HT-29 (cell line): ENCODE results near the gene C1orf35. TPM values are rescaled to one million over a fixed set of nuclear protein-coding genes. Genes with fewer than 3 reads are reported as not detected.
A peak's percentile ranks its signal among the peaks of the same experiment; 100 is the strongest.

ENCODE experiments used
- DNase-seq: peaks from one replicate; pipeline ENCODE4 v3.0.0-alpha.2; 2015; ENCODE audit warnings: low spot score
- total RNA-seq: library from RNA; depleted of rRNA; stranded (reverse); fragments of >200 nt; shearing (Covaris generic); gene quantifications from 2 replicates; pipeline ENCODE4 v1.2.3, GENCODE V29; 2014

Gene C1orf35
- total RNA-seq, 1 experiment from 2014 or later: 30.3 TPM

DNA sequence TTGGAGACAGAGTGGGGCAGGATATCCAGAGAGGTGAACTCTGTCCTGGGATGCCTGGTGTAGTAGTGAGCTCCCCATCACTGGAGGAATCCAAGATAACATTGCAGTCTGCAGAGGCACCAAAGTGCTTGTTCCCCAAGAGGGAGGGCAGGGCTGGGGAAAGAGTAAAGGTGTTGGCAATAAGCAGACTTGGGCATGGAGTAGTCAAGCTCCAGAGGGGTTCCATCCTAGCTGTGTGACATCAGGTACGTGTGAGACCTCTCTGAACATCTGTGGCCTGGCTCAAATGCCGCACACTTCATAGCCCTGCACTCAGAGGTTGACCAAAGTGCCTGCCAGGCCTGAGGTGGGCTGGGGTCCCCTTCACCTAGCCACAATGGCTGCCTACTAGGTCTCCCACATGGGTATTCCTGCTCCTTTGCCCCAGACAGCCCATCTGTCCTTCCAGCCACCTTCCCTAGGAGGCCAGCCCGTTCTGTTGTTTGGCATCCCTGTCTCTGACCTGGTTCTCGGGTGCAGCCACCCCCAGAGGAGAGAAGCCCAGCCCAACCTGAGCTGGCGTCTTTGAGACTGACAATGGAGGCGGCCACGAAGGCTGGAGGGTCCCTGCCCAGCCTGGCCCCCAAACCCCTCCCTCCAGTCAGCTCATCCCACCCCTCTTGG is 23.4 kb downstream of the C1orf35 start:
- DNase-seq: no peak

DNA sequence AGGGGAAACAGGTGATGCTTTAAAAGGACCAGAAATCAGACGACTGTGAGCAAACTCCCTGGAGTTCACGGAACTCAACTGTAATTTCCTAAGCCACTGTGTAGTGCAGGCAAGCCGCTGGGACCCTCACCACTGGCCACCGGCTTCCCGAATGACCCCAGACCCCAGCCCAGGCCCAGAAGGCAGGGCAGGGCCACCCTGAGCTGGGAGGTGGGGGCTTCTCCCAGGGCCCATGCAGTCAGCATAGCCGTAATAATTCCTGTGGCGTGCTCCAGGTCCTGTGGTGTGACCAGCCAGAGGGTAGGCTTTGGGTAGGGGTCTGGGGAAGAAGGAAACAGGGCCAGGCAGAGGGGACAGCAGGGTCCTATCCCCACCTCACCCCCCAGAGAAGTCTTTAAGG is 24.1 kb downstream of the C1orf35 start:
- DNase-seq: no peak

DNA sequence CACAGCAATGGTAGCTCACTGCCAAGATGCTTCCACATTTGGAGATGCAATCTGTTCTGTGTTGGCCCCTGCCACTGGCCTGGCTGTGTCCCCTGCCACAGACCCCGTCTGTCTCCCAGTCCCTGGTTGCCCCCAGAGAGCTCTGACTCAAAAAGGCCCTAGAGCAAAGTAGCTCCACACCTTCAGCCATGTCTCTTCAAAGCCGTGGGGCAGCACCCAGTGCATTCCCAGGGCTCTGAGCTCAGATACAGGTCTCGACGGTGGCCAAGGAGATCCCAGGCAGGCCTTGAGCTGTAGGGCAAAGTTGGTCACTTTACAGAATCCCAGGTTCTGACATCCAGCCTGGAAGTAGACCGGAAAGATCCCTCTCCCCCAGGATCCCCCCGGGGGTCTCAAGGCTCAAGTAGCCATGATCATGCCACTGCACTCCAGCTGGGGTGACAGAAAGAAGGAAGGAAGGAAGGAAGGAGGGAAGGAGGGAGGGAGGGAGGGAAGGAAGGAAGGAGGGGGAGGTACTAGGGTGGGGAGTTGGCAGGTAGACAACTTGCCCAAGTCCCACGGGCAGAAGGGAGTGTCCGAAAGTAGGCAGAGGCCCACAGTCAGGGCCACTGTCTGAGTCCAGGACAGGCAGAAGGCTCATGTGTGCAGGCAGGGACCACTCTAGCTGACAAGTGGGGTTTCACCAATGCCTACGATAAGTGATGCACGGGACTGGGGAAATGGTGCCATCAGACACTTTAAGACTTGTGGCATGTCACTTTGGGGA is 25.4 kb downstream of the C1orf35 start:
- no peak for DNase-seq

DNA sequence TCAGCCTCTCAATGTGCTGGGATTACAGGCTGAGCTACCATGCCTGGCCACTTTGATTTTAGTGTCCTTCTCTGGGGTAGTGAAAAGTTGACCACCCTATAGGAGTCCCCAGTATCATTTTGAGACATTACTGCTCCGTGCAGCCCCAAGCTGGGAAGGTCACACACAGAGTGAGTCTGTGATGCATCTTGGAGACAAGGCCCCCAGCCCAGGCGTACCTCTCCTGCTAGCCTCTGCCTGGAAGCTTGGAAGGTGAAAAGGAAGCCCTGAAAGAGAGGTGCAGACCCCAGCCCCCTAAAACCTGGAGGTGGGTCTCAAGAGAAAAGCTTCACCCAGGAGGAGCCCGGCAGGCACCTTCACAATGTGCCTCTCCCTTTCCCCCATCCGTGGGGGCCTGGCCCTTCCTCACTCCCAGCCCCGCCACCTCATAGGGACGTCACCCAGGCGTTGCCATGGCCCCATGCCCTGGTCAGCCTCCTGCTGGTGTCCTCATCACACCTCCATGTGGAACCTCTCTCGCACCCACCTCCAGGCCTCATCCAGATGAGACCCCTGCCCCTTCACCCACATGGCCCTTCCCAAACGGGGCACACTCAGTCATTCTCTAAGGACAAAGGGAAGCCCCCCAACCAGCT is 26.2 kb downstream of the C1orf35 start:
- DNase-seq: no peak

DNA sequence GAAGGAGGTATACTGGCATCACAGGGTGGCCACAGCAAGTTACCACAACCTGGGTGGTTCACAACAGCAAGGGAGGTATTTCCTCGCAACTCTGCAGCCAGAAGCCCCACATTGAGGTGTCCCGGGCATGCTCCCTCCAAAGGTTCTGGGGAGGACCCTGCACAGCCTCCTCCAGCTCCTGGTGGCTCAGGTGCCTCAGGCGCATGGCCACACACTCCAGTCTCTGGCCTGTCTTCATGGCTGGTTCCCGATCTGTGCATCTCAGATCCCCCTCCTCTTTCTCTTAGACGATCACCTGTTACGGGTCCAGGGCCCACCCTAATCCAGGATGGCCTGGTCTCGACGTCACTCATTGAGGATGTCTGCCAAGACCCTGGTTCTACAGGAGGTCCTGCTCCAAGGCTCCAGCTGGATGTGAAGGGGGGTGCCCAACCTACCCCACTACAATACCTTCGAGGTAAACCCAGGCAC is 27.3 kb downstream of the C1orf35 start:
- no peak for DNase-seq

DNA sequence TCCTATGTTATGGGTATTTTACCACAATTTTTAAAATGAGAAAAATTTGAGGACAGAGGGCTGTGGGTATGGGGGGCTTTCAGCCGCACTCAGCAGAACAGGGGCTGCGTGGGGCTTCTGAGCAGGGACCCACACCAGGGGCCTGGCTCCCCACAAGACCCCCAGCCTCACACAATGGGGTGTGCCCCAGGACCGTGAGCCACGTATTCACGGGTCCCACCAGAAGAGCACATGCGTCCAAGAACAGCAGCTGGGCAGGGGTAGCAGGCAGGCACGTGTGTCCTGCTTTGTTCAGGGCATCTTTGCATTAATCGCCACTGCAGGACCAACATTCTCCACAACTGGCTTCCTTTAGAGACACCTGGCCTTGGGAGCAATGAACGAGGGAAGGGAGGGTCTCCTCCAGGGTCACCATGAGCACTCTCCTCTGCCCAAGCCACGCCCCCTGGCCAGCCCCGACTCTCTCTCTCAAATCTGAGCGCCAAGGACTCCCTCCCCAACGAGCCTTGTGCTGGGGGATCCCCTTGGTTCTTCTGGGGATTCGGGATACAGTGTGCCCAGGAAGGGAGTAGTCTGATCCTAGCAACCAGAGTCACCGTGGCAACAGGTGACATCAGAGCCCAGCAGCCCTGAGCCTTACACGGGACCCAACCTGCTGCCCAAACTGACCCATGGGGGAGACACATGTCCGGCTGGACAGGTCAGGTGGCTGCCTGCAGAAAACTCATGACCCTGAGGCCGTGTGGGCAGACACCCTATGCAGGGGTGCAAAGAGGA is 28.0 kb downstream of the C1orf35 start:
- DNase-seq: peak; percentile 25

DNA sequence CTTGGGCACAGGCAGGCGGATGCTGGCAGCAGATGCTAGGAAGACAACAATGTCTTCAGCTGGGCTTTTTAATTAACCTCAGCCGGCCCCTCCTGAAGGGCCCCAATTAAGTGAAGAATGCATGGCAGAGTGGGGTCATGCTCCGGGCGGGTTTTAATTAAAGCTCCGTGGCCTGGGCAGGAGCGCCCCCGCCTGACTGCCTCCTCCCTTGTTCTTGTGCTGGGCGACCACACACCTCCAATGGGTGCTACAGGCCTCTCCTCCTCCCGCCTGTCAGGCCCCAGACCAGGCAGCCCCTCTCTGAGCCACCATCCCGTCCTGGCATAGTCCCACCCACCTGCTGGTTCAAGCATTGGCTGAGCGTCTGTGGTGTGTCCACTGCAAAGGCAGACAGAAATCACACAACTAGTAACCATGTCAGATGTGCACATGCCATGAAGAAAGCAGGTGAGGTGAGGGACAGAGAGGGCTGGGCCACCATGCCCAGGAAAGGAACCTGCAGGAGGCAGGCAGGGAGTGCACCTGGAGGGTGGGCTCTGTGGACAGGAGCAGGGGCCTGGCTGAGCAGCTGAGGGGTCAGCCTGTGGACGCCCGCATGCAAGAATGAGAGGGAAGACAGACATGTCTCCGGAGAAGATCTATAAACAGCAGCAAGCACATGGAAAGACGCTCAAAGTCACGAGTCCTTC is 29.1 kb downstream of the C1orf35 start:
- DNase-seq: peak; percentile 28

DNA sequence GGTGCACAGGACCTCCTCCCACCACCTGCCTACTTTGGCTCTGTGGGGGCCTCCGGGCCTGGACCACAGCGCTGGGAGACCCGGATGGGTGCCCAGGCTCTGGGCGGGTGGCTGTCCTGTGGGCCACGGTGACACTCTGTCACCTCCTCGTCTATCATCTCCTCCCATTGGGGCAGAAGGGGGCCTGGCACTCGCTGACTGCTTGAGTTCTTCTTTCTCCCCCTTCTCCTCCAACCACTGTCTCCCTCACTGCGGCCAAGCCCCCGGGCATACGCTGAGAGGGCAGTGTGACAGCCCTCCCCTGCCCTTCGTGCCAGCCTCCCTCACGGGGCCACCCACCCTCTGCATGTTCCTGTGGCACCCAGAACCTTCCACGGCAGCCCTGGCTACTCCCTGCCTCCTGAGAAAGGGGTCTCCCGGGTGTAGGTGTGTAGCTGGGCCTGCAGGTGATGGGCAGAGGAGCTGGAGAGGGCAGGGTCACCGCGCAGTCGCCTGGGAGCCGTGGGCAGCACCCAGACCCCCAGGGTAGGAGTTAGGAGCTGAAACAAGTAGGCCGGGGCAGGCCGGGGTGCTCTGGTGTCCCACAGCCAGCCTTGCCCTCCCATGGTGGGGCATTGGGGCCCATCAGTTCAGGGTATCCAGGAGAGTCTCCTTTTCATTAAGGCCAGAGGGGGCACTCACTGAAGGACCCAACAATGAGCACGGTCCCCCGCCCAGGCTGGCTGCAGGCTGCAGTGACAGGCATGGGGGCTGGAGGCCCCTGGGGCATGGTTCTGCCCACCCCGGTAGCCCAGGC is 29.9 kb downstream of the C1orf35 start:
- DNase-seq: no peak

DNA sequence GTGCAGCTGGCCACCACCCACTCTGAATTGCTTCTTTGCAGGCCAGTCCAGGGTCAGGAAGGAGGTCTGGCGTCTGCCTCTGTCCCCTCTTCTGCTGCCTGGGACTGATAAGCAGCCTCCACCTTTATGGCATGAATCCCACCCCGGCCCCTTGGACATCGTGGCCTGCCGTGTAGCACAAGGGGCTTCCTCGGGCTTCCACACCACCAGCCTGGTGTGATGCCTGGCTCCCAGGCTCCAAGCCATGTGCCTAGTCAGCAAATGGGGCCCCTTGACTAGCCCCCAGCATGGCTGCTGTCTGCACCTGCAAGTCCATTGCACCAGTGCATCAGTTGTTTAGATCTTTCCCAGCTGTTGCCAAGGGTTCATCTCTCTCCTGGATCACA is 30.5 kb downstream of the C1orf35 start:
- DNase-seq: no peak

DNA sequence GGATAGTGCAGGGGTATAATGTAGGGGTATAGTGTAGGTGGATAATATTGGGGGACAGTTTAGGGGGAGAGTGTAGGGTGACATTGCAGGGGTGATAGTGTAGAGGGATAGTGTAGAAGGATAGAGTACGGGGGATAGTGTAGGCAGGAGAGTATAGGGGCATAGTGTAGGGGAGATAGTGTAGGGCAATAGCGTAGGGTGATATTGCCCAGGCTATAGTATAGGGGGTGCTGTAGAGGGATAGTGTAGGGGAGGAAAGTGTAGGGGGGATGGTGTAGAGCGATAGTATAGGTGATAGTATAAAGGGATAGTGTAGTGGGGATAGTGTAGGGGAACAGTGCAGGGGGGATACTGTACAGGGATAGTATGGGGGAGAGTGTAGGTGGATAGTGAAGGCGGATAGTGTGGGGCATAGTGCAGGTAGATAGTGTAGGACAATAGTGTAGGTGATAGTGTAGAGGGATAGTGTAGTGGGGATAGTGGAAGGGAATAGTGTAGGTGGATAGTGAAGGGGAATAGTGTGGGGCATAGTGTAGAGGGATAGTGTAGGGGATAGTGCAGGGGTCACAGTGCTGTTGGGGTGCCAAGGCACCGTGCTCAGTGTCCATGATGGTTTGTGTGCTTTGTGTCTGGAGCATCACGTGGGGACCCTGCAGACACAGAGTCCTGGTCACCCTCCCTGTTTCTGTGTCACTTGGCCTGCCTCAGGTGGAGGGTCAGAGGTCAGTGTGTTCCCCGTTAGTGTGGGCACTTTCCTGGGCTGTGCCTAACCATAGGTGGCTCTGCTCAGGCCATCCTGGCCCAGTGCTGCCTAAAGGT is 31.1 kb downstream of the C1orf35 start:
- no peak for DNase-seq

DNA sequence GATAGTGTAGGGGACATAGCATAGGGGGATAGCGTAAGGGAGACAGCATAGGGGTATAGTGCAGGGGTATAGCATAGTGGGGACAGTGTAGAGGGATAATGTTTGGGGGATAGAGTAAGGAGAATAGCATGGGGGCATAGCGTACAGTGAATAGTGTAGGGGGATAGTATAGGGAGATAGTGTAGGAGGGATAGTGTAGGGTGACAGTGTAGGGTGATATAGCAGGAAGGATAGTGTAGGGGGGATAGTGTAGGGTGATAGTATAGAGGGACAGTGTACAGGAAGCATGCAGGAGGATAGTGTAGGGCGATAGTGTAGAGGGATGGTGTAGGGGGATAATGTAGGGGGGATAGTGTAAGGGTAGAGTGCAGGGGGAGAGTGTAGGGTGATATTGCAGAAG is 32.3 kb downstream of the C1orf35 start:
- DNase-seq: no peak

DNA sequence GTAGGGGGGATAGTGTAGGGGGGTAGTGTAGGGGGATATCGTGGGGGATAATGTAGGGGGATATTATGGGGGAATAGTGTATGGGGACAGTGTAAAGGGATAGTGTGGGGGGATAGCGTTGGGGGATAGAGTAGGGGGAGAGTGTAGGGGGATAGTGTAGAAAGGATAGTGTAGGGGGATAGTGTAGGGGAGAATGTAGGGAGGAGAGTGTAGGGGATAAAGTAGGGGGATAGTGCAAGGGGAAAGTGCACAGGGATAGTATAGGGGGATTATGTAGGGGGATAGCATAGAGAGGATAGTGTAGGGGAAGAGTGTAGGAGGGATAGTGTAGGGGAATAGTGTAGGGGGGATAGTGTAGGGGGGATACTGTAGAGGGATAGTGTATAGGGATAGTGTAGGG is 33.0 kb downstream of the C1orf35 start:
- no peak for DNase-seq

DNA sequence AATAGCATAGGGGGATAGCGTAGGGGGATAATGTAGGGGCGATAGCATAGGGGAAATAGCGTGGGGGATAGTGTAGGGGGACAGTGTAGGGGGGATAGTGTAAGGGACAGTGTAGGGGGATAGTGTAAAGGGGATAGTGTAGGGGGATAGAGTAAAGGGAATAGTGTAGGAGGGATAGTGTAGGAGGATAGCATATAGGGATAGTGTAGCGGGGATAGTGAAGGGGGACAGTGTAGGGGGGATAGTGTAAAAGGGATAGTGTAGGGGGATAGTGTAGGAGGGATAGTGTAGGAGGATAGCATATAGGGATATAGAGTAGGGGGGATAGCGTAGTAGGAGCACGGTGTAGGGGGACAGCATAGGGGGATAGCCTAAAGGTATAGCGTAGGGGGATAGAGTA is 34.8 kb downstream of the C1orf35 start:
- DNase-seq: no peak

DNA sequence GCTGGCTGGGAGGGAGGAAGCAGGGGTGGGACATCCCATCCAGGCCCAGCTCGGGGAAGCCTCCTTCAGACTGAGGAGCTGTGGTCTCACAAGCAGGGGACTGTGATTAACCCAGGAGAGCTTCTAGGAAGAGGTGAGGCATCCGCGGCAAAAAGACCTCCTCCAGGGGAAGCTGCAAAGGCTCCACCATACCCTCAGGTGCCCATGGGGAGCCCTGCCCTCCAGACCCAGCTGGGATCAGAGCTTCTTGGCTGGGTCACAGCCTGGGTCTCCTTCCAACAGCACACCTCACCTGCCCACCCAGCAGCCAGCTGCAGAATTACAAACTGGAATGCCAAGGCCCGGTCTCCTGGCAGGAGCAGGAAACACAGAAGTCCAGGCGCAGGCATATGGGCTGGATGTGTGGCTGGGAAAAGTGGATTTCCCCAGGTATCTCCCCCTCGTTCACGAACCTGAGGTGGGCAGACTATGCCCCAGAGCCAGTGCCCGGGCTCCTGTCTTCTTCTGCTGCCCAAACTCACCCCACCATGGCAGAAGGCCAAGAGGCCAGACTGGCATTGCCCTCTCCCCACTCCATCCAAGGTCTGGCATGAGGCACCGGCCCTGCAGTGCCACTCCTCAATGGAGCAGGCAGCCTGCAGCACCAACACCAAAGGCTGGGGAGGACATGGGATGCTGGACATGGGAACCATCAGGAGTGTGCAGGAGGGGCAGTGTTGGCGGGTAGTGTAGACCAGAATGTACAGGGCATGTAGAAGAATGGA is 36.1 kb downstream of the C1orf35 start:
- DNase-seq: no peak

DNA sequence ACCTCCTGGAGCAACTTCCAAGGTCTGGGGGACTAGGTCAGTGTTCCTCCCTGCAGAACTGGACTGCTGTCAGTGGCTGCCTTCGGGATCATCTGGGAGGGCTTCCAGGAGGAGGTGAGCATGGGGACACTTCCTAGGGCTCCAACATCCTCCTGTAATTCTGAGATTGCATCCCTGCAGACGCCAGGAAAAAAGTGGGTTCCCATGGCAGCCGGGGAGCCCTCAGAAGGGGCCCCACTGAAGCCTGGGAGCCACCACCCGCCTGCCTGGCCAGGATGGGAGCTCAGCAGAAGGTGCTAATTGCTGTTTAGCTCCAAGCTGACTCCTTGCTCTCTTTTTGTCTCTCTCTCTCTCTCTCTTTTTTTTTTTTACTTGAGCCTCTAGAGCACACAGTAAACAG is 36.7 kb downstream of the C1orf35 start:
- no peak for DNase-seq

DNA sequence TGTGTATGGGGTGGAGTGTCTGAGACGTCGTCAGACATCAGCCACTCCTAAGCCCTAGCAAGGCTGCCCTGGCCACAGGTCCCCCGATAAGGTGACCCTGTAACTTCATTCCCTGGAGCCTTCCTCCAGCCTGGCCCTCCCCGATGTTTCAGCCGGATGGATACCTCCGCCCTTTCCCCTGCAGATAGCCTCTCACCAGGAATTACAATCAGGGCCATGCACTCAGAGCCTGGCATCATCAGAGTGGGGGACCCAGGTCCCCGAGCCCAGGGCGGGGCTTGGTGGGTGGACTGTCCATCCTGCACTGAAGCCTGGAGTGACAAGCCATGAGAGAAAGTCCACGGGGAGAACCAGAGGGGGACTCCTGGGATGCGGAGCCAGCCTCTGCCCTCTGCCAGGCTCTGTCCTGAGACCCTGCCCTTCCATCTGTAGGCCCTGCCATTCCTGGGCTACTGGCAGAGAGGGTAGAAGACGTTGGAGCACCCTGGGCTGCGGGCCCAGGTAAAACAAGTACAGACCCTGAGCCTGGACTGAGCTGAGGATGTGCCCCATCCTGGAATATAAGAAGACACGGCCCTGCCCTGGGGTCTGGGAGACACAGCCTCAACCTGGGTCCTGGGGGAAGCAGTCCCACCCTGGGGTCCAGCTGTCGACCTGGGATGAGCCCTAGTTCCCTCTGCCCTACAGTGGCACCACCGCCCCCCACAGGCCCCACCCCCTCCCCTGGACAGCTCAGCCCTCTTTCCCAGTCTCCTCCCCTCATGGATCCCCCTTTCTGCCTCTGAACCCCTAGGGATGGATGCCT is 37.4 kb downstream of the C1orf35 start:
- no peak for DNase-seq

DNA sequence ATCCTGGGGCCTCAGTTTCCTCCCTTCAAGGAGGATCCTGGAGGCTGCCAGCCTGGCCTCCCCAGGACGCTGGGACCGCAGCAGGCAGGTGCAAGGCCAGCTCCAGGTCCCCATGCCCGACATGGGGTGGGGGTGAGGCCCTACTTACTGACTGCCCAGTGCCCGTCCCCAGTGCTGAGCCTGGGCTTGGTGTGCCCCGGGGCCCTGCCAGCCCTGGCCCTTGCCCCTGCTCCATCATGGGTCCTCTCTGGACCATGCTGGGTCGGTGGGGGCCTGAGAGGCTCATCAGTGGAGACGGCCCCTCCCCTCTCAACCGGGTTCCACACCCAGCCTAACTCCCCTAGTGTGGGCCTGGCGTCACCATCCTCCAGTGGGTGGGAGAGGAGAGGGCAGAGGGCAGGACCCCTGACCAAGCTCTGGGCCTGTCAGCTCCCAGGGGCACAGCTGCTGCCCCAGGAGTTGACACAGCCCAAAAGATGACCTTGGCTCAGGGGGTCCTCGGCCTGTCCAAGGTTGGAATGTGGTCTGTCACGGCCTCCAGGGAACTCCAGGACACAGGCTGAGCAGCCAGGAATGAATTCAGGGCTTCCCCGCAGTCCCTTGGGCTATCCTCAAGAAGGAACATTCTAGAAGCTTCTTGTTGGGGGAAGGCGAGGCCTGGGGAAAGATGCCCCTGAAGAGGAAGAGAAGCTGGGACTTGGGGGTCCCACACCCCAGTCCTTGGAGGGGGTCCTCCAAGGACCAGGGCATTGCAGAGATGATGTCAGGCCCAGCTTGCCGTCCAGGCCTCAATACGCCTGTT is 38.2 kb downstream of the C1orf35 start:
- DNase-seq: no peak
